ENCODE measurements around the gene DOCK7. TPM values are rescaled to one million over a fixed set of nuclear protein-coding genes. Genes with fewer than 3 reads are reported as not detected.
A peak's percentile ranks its signal among the peaks of the same experiment; 100 is the strongest.

The DOCK7 gene
- total RNA-seq, 1 donor, result 110 TPM

- TF ChIP-seq, protein P1, sequence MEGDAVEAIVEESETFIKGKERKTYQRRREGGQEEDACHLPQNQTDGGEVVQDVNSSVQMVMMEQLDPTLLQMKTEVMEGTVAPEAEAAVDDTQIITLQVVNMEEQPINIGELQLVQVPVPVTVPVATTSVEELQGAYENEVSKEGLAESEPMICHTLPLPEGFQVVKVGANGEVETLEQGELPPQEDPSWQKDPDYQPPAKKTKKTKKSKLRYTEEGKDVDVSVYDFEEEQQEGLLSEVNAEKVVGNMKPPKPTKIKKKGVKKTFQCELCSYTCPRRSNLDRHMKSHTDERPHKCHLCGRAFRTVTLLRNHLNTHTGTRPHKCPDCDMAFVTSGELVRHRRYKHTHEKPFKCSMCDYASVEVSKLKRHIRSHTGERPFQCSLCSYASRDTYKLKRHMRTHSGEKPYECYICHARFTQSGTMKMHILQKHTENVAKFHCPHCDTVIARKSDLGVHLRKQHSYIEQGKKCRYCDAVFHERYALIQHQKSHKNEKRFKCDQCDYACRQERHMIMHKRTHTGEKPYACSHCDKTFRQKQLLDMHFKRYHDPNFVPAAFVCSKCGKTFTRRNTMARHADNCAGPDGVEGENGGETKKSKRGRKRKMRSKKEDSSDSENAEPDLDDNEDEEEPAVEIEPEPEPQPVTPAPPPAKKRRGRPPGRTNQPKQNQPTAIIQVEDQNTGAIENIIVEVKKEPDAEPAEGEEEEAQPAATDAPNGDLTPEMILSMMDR (IDR thresholded peaks at IDR 0.05; ENCODE audit: insufficient read depth, low read length), result no peak
- H3K4me3 ChIP-seq (ENCODE audit: low read depth, low read length), result peak overlapping the region; percentile 94
- no peak for DNase-seq (ENCODE audit: low read depth)
Observed at GRCh38 chr1:62436039-62436465, 252.1 kb downstream of the DOCK7 start.

DNA sequence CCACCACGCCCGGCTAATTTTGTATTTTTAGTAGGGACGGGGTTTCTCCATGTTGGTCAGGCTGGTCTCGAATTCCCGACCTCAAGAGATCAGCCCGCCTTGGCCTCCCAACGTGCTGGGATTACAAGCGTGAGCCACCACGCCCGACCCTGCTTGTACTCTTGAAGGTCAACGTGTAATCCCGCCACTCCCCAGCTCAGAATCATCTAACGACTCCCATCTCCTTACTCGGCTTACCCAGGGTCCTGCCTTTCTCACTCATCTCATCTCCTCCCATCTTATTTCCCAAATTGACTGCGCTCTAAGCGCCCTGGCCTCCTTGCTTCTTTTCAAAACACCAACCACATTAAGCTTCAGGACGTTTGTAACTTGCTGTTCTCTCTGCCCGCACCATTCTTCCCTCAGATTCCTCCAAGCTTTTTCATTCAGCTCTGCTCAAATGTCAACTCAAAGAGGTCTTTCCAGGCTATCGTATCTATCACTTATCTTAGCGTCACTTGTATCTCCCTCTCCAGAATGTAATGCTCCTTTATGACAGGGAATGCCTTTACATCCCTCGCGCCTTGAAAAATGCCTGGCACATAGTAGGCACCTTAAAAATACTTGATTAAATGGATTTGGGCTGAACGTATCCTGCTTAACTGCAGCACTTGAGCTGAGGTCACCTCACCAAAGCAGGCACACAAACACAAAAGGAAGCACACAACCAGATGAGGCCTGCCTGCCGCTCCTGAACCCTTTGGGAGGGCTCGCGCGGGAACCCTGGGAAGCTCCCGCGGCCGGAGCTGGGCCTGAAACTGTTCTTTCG is 252.8 kb downstream of the DOCK7 start:
- H3K4me3 ChIP-seq (ENCODE audit: low read depth, low read length), result peak overlapping the region; percentile 94
- TF ChIP-seq, protein P1 (IDR thresholded peaks at IDR 0.05; ENCODE audit: insufficient read depth, low read length), result no peak
- no peak for DNase-seq (ENCODE audit: low read depth)

GRCh38 chr1:62434618-62435001 is 253.6 kb downstream of the DOCK7 start:
- no peak overlapping the region for H3K4me3 ChIP-seq (ENCODE audit: low read depth, low read length)
- no peak for DNase-seq (ENCODE audit: low read depth)
- TF ChIP-seq, protein P1 (IDR thresholded peaks at IDR 0.05; ENCODE audit: insufficient read depth, low read length), result no peak

- TF ChIP-seq, protein P1 (IDR thresholded peaks at IDR 0.05; ENCODE audit: insufficient read depth, low read length), result no peak
- DNase-seq (ENCODE audit: low read depth), result peak; percentile 22
- H3K4me3 ChIP-seq (ENCODE audit: low read depth, low read length), result no peak overlapping the region
Observed at GRCh38 chr1:62433861-62434617, 254.1 kb downstream of the DOCK7 start.

- no peak overlapping the region for H3K4me3 ChIP-seq (ENCODE audit: low read depth, low read length)
- TF ChIP-seq, protein P1 (IDR thresholded peaks at IDR 0.05; ENCODE audit: insufficient read depth, low read length), result no peak
- no peak for DNase-seq (ENCODE audit: low read depth)
Observed at GRCh38 chr1:62429581-62429980, 258.6 kb downstream of the DOCK7 start.

- H3K4me3 ChIP-seq (ENCODE audit: low read depth, low read length), result no peak overlapping the region
- TF ChIP-seq, protein P1 (IDR thresholded peaks at IDR 0.05; ENCODE audit: insufficient read depth, low read length), result no peak
- DNase-seq (ENCODE audit: low read depth), result no peak
Observed at GRCh38 chr1:62428351-62428750, 259.8 kb downstream of the DOCK7 start.
